ENCODE measurements around the gene RICTOR.

RICTOR gene

GRCh38 chr5:38927470-38927869 is 146.7 kb downstream of the RICTOR start:
- H3K9ac ChIP-seq (ENCODE audit: low read depth, low read length): no peak overlapping the region
- peaks cover 21% of the 10 kb centered on the region for H3K4me1 ChIP-seq (ENCODE audit: control insufficient read depth, insufficient read depth, low read length)
- H3K9me3 ChIP-seq (replicated peaks; ENCODE audit: low read length): no peaks in the 10 kb centered on the region
- no peak overlapping the region for H3K4me3 ChIP-seq (ENCODE audit: low read length)
- peaks cover 65% of the 10 kb centered on the region for H3K36me3 ChIP-seq (ENCODE audit: insufficient read depth, low read length)
- no peaks in the 10 kb centered on the region for H3K27me3 ChIP-seq (ENCODE audit: control insufficient read depth, insufficient read depth, low read length)
- H3K4me2 ChIP-seq (ENCODE audit: low read length): no peak overlapping the region

DNA sequence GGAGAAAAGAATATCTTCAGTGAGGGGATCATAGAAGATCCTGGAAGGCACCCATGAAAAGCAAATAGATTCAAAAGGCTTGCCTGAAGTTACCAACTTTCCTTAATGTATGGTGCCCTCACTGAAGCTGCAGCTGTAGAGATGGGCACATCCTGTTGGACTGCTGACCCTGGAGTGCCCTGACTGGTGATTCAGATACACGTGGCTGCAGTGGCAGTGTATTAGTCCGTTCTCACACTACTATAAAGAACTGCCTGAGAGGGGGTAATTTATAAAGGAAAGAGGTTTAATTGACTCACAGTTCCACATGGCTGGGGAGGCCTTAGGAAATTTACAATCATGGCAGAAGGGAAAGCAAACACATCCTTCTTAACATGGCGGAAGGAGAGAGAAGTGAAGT is 148.1 kb downstream of the RICTOR start:
- Histone ChIP-seq H3K36me3 (ENCODE audit: insufficient read depth, low read length) (peaks cover 65% of the 10 kb centered on the region), H3K27me3 (ENCODE audit: control insufficient read depth, insufficient read depth, low read length) (no peaks in the 10 kb centered on the region), H3K9ac (ENCODE audit: low read depth, low read length) (no peak overlapping the region), H3K9me3 (replicated peaks; ENCODE audit: low read length) (no peaks in the 10 kb centered on the region), H3K4me2 (ENCODE audit: low read length) (no peak overlapping the region), H3K4me3 (ENCODE audit: low read length) (no peak overlapping the region), H3K4me1 (ENCODE audit: control insufficient read depth, insufficient read depth, low read length) (peaks cover 21% of the 10 kb centered on the region)

GRCh38 chr5:38925154-38925925 is 148.9 kb downstream of the RICTOR start:
- peak overlapping the region; percentile 17 for H3K4me2 ChIP-seq (ENCODE audit: low read length)
- H3K4me1 ChIP-seq (ENCODE audit: control insufficient read depth, insufficient read depth, low read length): peaks cover 21% of the 10 kb centered on the region
- peaks cover 61% of the 10 kb centered on the region for H3K36me3 ChIP-seq (ENCODE audit: insufficient read depth, low read length)
- H3K4me3 ChIP-seq (ENCODE audit: low read length): no peak overlapping the region
- peak overlapping the region; percentile 7 for H3K9ac ChIP-seq (ENCODE audit: low read depth, low read length)
- H3K27me3 ChIP-seq (ENCODE audit: control insufficient read depth, insufficient read depth, low read length): no peaks in the 10 kb centered on the region
- no peaks in the 10 kb centered on the region for H3K9me3 ChIP-seq (replicated peaks; ENCODE audit: low read length)

GRCh38 chr5:38923661-38924451 is 150.3 kb downstream of the RICTOR start:
- no peaks in the 10 kb centered on the region for H3K27me3 ChIP-seq (ENCODE audit: control insufficient read depth, insufficient read depth, low read length)
- H3K9me3 ChIP-seq (replicated peaks; ENCODE audit: low read length): no peaks in the 10 kb centered on the region
- H3K9ac ChIP-seq (ENCODE audit: low read depth, low read length): no peak overlapping the region
- no peak overlapping the region for H3K4me3 ChIP-seq (ENCODE audit: low read length)
- peaks cover 53% of the 10 kb centered on the region for H3K36me3 ChIP-seq (ENCODE audit: insufficient read depth, low read length)
- H3K4me1 ChIP-seq (ENCODE audit: control insufficient read depth, insufficient read depth, low read length): peaks cover 21% of the 10 kb centered on the region
- no peak overlapping the region for H3K4me2 ChIP-seq (ENCODE audit: low read length)

- peaks cover 50% of the 10 kb centered on the region for H3K36me3 ChIP-seq (ENCODE audit: insufficient read depth, low read length)
Measured at GRCh38 chr5:38922199-38922598, 152.0 kb downstream of the RICTOR start.

GRCh38 chr5:38921174-38921573 is 153.0 kb downstream of the RICTOR start:
- Histone ChIP-seq H3K27me3 (ENCODE audit: control insufficient read depth, insufficient read depth, low read length) (no peaks in the 10 kb centered on the region), H3K36me3 (ENCODE audit: insufficient read depth, low read length) (peaks cover 47% of the 10 kb centered on the region), H3K4me2 (ENCODE audit: low read length) (no peak overlapping the region), H3K4me3 (ENCODE audit: low read length) (no peak overlapping the region), H3K9me3 (replicated peaks; ENCODE audit: low read length) (no peaks in the 10 kb centered on the region), H3K9ac (ENCODE audit: low read depth, low read length) (no peak overlapping the region), H3K4me1 (ENCODE audit: control insufficient read depth, insufficient read depth, low read length) (peaks cover 11% of the 10 kb centered on the region)

More at GRCh38 chr5:38922199-38922598, 152.0 kb downstream of the RICTOR start:
- Histone ChIP-seq H3K27me3 (ENCODE audit: control insufficient read depth, insufficient read depth, low read length) (no peaks in the 10 kb centered on the region), H3K9me3 (replicated peaks; ENCODE audit: low read length) (no peaks in the 10 kb centered on the region), H3K4me1 (ENCODE audit: control insufficient read depth, insufficient read depth, low read length) (peaks cover 21% of the 10 kb centered on the region), H3K4me2 (ENCODE audit: low read length) (no peak overlapping the region), H3K9ac (ENCODE audit: low read depth, low read length) (no peak overlapping the region), H3K4me3 (ENCODE audit: low read length) (no peak overlapping the region)

DNA sequence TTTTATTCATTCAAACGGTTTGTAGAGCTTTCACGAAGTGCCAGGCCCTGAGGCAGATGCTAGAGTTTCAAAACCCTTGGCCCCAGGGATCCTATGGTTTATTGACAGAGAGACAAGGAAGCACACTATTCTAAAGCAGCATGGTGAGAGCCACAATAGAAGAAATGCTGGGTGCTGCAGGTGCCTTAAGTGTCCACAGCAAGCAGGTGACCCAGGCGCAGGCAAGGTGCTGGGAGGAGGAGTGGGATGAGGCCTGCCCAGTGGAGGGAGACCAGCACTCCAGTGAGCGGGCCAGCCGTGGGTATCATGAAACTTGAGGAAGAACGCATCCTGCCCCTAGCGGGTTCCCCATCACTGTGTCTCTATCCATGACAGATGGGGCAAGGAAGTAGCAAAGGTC is 157.4 kb downstream of the RICTOR start:
- Histone ChIP-seq H3K36me3 (ENCODE audit: insufficient read depth, low read length) (peaks cover 20% of the 10 kb centered on the region), H3K4me2 (ENCODE audit: low read length) (no peak overlapping the region), H3K9me3 (replicated peaks; ENCODE audit: low read length) (no peaks in the 10 kb centered on the region), H3K4me1 (ENCODE audit: control insufficient read depth, insufficient read depth, low read length) (no peaks in the 10 kb centered on the region), H3K9ac (ENCODE audit: low read depth, low read length) (no peak overlapping the region), H3K4me3 (ENCODE audit: low read length) (no peak overlapping the region), H3K27me3 (ENCODE audit: control insufficient read depth, insufficient read depth, low read length) (no peaks in the 10 kb centered on the region)

DNA sequence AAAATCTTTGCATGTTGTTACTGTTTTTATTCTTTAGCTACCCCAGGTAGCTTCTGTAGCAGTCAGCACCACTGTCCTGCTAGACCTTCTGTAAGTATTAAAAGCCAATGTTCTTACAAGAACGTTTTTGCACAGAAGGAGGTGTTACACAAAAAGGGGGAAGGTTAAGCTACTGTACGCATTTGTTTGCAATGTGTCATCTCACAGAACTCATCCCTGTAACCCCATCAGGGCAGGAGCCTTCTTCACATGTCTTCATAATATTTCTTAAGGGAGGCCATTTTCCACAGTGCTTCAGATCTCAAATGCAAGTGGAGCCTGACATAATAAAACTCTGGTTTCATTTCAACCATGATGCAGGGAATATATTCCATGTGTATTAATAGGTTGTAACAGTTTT is 160.5 kb downstream of the RICTOR start:
- no peak overlapping the region for H3K4me3 ChIP-seq (ENCODE audit: low read length)
- H3K36me3 ChIP-seq (ENCODE audit: insufficient read depth, low read length): peaks cover 24% of the 10 kb centered on the region

GRCh38 chr5:38911933-38912332 is 162.3 kb downstream of the RICTOR start:
- no peaks in the 10 kb centered on the region for H3K27me3 ChIP-seq (ENCODE audit: control insufficient read depth, insufficient read depth, low read length)

More for the DNA sequence above, 160.5 kb downstream of the RICTOR start:
- Histone ChIP-seq H3K4me2 (ENCODE audit: low read length) (no peak overlapping the region), H3K27me3 (ENCODE audit: control insufficient read depth, insufficient read depth, low read length) (no peaks in the 10 kb centered on the region), H3K4me1 (ENCODE audit: control insufficient read depth, insufficient read depth, low read length) (no peaks in the 10 kb centered on the region), H3K9me3 (replicated peaks; ENCODE audit: low read length) (no peaks in the 10 kb centered on the region), H3K9ac (ENCODE audit: low read depth, low read length) (no peak overlapping the region)

DNA sequence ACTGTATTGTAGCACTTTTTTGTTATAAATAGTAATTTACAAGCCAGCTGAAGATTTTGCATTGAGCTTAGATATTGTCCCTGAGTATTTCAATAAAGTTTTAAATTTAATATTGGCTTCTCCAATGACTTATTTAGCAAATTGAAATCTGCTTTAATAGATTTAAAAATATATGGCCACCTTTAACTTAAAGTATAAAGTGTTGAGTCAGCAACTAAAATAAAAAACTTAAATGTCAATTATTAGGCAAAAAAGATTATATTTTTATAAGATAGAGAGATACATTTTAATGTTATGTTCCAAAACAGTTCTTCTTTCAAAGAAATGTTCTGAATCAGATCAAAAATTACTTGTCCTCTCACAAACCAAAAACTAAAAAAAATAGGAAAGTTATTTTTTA is 167.7 kb downstream of the RICTOR start:
- Histone ChIP-seq H3K4me1 (ENCODE audit: control insufficient read depth, insufficient read depth, low read length) (peaks cover 3% of the 10 kb centered on the region), H3K36me3 (ENCODE audit: insufficient read depth, low read length) (peaks cover 53% of the 10 kb centered on the region), H3K9ac (ENCODE audit: low read depth, low read length) (no peak overlapping the region), H3K4me3 (ENCODE audit: low read length) (no peak overlapping the region), H3K27me3 (ENCODE audit: control insufficient read depth, insufficient read depth, low read length) (no peaks in the 10 kb centered on the region), H3K9me3 (replicated peaks; ENCODE audit: low read length) (no peaks in the 10 kb centered on the region), H3K4me2 (ENCODE audit: low read length) (no peak overlapping the region)

More at GRCh38 chr5:38911933-38912332, 162.3 kb downstream of the RICTOR start:
- Histone ChIP-seq H3K9me3 (replicated peaks; ENCODE audit: low read length) (no peaks in the 10 kb centered on the region), H3K4me3 (ENCODE audit: low read length) (no peak overlapping the region), H3K9ac (ENCODE audit: low read depth, low read length) (no peak overlapping the region), H3K4me2 (ENCODE audit: low read length) (no peak overlapping the region), H3K36me3 (ENCODE audit: insufficient read depth, low read length) (peaks cover 32% of the 10 kb centered on the region), H3K4me1 (ENCODE audit: control insufficient read depth, insufficient read depth, low read length) (no peaks in the 10 kb centered on the region)

DNA sequence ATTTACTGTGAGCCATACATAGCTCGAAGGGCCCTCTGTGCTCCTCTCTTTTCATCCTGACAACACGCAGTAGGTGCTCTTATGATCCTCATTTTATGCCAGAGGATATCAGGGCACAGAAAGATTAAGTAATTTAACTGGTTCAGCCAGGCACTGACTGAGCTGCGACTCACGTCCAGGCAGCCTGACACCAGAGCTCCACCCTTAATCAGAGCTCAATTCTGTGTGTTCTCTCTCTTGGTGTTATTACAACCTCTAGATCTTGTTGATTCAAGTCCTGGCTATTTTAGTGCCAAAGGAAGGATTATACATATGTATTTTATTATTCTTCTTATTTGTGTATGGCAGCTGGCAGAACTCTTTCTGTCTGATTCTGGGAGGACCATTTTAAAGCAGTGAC is 168.7 kb downstream of the RICTOR start:
- Histone ChIP-seq H3K4me2 (ENCODE audit: low read length) (no peak overlapping the region), H3K4me1 (ENCODE audit: control insufficient read depth, insufficient read depth, low read length) (peaks cover 3% of the 10 kb centered on the region), H3K9me3 (replicated peaks; ENCODE audit: low read length) (no peaks in the 10 kb centered on the region), H3K36me3 (ENCODE audit: insufficient read depth, low read length) (peaks cover 59% of the 10 kb centered on the region), H3K9ac (ENCODE audit: low read depth, low read length) (no peak overlapping the region), H3K4me3 (ENCODE audit: low read length) (no peak overlapping the region), H3K27me3 (ENCODE audit: control insufficient read depth, insufficient read depth, low read length) (no peaks in the 10 kb centered on the region)
